Memory B cell (primary cell): ENCODE results near the gene UCHL5.
A peak's percentile ranks its signal among the peaks of the same experiment; 100 is the strongest.
"Not testable (repeated sequence)": the region's sequence is repeated elsewhere in the genome, so short reads cannot be mapped to it uniquely, and the experiment has no call there.

Experiments
- ATAC-seq: fragments of 150-1000 bp; cut with Tn5 transposase; 2 replicates; pipeline ENCODE4 v1.10.0; 2021; ENCODE audit warnings: low read depth, mild to moderate bottlenecking, moderate library complexity
- DNase-seq, 2 donors: peaks; one replicate each; pipeline ENCODE4 v3.0.0; 2022; ENCODE audit warnings: low spot score in 2 of 2
- H3K27ac Mint-ChIP-seq: one replicate; pipeline ENCODE4 v1.8.0; 2022; ENCODE audit warnings: mild to moderate bottlenecking, moderate library complexity, mixed read lengths
- H3K27me3 Mint-ChIP-seq: one replicate; pipeline ENCODE4 v1.8.0; 2022; ENCODE audit warnings: mixed read lengths
- H3K36me3 Mint-ChIP-seq: one replicate; pipeline ENCODE4 v1.8.0; 2022; ENCODE audit warnings: mild to moderate bottlenecking, mixed read lengths
- H3K4me1 Mint-ChIP-seq: one replicate; pipeline ENCODE4 v1.8.0; 2022; ENCODE audit warnings: mixed read lengths
- H3K4me3 Mint-ChIP-seq: one replicate; pipeline ENCODE4 v1.8.0; 2022; ENCODE audit warnings: mild to moderate bottlenecking, moderate library complexity, mixed read lengths
- H3K9me3 Mint-ChIP-seq: one replicate; pipeline ENCODE4 v1.8.0; 2022; ENCODE audit warnings: mixed read lengths

UCHL5 gene

GRCh38 chr1:193048913-193049312 is 10.2 kb downstream of the UCHL5 start:
- peaks cover 11% of the 10 kb centered on the region for H3K36me3 Mint-ChIP-seq
- not testable (repeated sequence) for ATAC-seq, H3K27ac Mint-ChIP-seq

GRCh38 chr1:193042766-193043691 is 16.1 kb downstream of the UCHL5 start:
- peaks cover 12% of the 10 kb centered on the region for H3K36me3 Mint-ChIP-seq
- no peaks in the 10 kb centered on the region for H3K27me3 Mint-ChIP-seq
- ATAC-seq, result no peak
- peak overlapping the region; percentile 7 for H3K27ac Mint-ChIP-seq
- H3K9me3 Mint-ChIP-seq, result no peaks in the 10 kb centered on the region
- no peak for DNase-seq
- peaks cover 3% of the 10 kb centered on the region for H3K4me1 Mint-ChIP-seq
- H3K4me3 Mint-ChIP-seq, result no peak overlapping the region

More at GRCh38 chr1:193048913-193049312, 10.2 kb downstream of the UCHL5 start:
- not testable (repeated sequence) for H3K4me3 Mint-ChIP-seq, H3K9me3 Mint-ChIP-seq, DNase-seq, H3K27me3 Mint-ChIP-seq, H3K4me1 Mint-ChIP-seq

DNA sequence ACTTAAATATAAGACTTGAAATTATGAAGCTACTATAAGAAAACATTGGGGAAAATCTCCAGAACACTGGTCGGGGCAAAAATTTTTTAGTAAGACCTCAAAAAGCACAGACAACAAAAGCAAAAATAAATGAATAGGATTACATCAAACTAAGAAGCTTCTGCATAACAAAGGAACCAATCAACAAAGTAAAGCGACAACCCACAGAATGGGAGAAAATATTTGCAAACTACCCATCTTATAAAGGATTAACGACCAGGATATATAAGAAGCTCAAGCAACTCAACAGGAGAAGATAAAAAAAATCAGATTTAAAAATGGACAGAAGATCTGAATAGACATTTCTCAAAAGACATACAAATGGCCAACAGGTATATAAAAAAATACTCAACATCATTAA is 19.1 kb downstream of the UCHL5 start:
- H3K27ac Mint-ChIP-seq, result no peak overlapping the region
- no peaks in the 10 kb centered on the region for H3K27me3 Mint-ChIP-seq
- H3K4me3 Mint-ChIP-seq, result no peak overlapping the region
- H3K9me3 Mint-ChIP-seq, result no peaks in the 10 kb centered on the region
- DNase-seq, result no peak
- H3K4me1 Mint-ChIP-seq, result peaks cover 15% of the 10 kb centered on the region
- peaks cover 13% of the 10 kb centered on the region for H3K36me3 Mint-ChIP-seq
- ATAC-seq, result no peak

- Mint-ChIP-seq H3K36me3 (peaks cover 12% of the 10 kb centered on the region), H3K27me3 (no peaks in the 10 kb centered on the region), H3K4me1 (peaks cover 16% of the 10 kb centered on the region), H3K27ac (no peak overlapping the region), H3K9me3 (no peaks in the 10 kb centered on the region), H3K4me3 (no peak overlapping the region)
- no peak for ATAC-seq
- no peak for DNase-seq
These were observed 22.7 kb downstream of the UCHL5 start for GRCh38 chr1:193036337-193037047.

DNA sequence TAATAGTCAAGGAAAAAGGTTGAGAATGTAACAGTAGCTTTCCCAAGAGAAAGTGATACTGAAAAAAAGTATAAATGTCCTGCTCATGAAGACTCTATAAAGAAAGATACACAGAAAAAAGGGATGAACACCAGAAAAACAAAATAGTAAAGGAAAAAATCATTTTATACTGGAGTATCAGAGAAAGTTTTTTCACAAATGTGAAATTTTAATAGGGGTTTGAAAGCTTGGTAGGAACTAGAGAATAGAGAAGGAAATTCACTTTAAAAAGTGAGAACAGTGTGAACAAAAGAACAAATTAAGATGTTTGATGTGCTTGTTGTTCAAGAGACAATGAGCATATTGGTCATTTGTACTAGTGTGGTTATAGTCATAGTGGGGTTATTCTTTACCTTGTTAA is 25.6 kb downstream of the UCHL5 start:
- Mint-ChIP-seq H3K4me3 (no peak overlapping the region), H3K27me3 (no peaks in the 10 kb centered on the region), H3K9me3 (no peaks in the 10 kb centered on the region), H3K36me3 (peaks cover 12% of the 10 kb centered on the region), H3K27ac (no peak overlapping the region), H3K4me1 (peaks cover 16% of the 10 kb centered on the region)
- DNase-seq (no peak), ATAC-seq (no peak)

- not testable (repeated sequence) for H3K4me3 Mint-ChIP-seq, ATAC-seq, H3K9me3 Mint-ChIP-seq, H3K27me3 Mint-ChIP-seq, H3K27ac Mint-ChIP-seq, DNase-seq
- Mint-ChIP-seq H3K4me1 (peaks cover 16% of the 10 kb centered on the region), H3K36me3 (peaks cover 14% of the 10 kb centered on the region)
These were observed 26.3 kb downstream of the UCHL5 start for GRCh38 chr1:193032643-193033427.

GRCh38 chr1:193031431-193031830 is 27.7 kb downstream of the UCHL5 start:
- Mint-ChIP-seq H3K4me1 (peaks cover 10% of the 10 kb centered on the region), H3K36me3 (peaks cover 14% of the 10 kb centered on the region), H3K9me3 (no peaks in the 10 kb centered on the region), H3K27me3 (no peaks in the 10 kb centered on the region), H3K27ac (no peak overlapping the region), H3K4me3 (no peak overlapping the region)
- ATAC-seq (no peak), DNase-seq (no peak)

GRCh38 chr1:193030280-193030679 is 28.9 kb downstream of the UCHL5 start:
- ATAC-seq, result no peak
- no peak for DNase-seq
- Mint-ChIP-seq H3K4me3 (no peak overlapping the region), H3K27me3 (no peaks in the 10 kb centered on the region), H3K9me3 (no peaks in the 10 kb centered on the region), H3K27ac (no peak overlapping the region), H3K4me1 (peaks cover 5% of the 10 kb centered on the region), H3K36me3 (peaks cover 19% of the 10 kb centered on the region)

DNA sequence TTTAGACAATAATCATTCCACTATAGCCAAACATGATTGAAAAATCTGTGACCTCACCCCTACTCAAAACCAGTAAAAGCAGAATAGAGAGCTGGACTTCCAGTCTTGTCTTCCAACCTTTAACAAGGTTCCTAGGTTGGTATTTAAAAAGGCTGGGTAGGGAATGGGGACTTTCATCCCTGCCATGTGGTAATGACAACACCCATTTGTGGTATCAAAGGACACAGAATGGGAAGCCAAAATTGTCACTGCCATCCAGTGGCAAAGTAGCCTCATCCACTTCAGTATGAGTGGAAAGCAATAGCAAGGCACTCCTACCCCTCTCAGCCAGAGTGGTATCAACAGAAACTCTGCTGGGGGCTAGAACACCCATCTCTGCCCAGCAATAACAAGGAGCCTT is 33.9 kb downstream of the UCHL5 start:
- no peak overlapping the region for H3K27ac Mint-ChIP-seq
- no peaks in the 10 kb centered on the region for H3K27me3 Mint-ChIP-seq
- ATAC-seq, result no peak
- H3K4me1 Mint-ChIP-seq, result no peaks in the 10 kb centered on the region
- H3K9me3 Mint-ChIP-seq, result no peaks in the 10 kb centered on the region
- H3K36me3 Mint-ChIP-seq, result peaks cover 14% of the 10 kb centered on the region
- no peak overlapping the region for H3K4me3 Mint-ChIP-seq
- no peak for DNase-seq

DNA sequence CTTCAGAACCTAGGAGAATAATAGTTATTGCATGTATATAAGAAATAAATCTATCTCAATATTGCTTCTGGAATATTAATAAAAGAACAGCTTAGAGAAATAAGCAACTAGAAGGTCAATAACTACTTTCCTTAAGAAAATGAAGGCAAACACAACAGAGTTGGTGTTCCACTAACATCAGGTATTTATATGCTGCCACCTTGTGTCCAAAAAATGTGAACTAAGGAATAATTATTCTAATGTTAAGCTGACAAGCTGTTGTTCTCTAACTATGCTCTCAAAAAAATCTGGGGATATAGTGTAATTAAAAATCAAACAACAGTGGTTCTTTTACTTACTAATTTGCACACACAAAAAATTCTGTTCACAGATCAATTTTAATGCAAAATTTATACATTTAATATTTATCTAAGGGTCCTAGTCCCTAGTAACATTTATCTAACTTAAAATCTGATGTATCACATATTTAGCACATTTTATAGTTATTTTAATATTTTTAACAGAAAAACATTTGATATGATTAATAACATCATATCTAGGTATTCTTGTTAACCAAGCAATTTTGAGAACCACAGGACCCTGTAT is 39.6 kb downstream of the UCHL5 start:
- Mint-ChIP-seq H3K27ac (no peak overlapping the region), H3K4me3 (no peak overlapping the region), H3K36me3 (peaks cover 5% of the 10 kb centered on the region), H3K27me3 (no peaks in the 10 kb centered on the region), H3K9me3 (no peaks in the 10 kb centered on the region), H3K4me1 (no peaks in the 10 kb centered on the region)
- ATAC-seq (peak; percentile 43), DNase-seq (peak in 1 of 2 donors; percentile 43)

DNA sequence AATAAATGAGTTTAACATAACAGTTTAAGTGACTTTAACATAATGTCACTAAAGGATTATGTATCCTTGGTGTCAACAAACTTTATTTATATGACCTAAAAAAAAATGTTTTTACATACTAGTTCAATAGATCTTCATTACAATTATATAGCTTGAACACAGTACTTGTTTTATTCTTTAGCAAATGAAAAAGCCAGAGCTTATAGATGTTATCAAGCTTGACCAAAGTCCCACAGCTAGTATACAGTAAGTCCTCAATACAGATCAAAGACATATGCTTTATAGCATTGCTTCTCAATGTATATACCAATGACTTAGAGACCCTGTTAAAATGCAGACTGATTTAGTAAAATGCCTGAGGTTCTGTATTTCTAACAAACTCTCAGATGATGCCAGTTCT is 42.4 kb downstream of the UCHL5 start:
- ATAC-seq (no peak), DNase-seq (no peak)
- H3K36me3 Mint-ChIP-seq, result peaks cover 2% of the 10 kb centered on the region
- H3K27ac Mint-ChIP-seq, result no peak overlapping the region
- H3K27me3 Mint-ChIP-seq, result no peaks in the 10 kb centered on the region
- H3K9me3 Mint-ChIP-seq, result no peaks in the 10 kb centered on the region
- no peak overlapping the region for H3K4me3 Mint-ChIP-seq
- no peaks in the 10 kb centered on the region for H3K4me1 Mint-ChIP-seq

- DNase-seq, result no peak
- Mint-ChIP-seq H3K4me1 (no peaks in the 10 kb centered on the region), H3K27me3 (no peaks in the 10 kb centered on the region), H3K9me3 (no peaks in the 10 kb centered on the region), H3K36me3 (peaks cover 2% of the 10 kb centered on the region), H3K27ac (no peak overlapping the region), H3K4me3 (no peak overlapping the region)
- ATAC-seq, result no peak
These were observed 44.8 kb downstream of the UCHL5 start for GRCh38 chr1:193014400-193014799.

DNA sequence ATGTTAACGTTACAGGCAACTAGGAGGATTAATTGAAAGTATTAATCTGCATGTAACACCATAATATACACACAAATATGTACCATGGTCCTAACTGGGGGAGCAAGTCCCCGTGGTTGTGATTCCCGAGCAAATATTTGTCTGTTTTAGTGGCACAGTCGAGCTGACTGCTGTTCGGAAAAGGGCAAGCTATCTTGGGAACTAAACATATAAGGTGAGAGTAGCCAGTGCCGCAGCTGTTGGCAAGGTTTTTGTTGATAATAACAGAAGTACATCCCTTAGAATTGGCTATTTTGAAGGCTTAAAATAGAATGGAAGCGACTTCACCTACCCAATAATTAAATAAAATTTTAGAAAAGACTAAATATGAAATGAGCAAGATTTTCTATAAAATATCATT is 45.5 kb downstream of the UCHL5 start:
- DNase-seq (no peak), ATAC-seq (no peak)
- Mint-ChIP-seq H3K36me3 (peaks cover 2% of the 10 kb centered on the region), H3K27ac (no peak overlapping the region), H3K9me3 (no peaks in the 10 kb centered on the region), H3K27me3 (no peaks in the 10 kb centered on the region), H3K4me3 (no peak overlapping the region), H3K4me1 (no peaks in the 10 kb centered on the region)
